HepG2 (cell line): ENCODE data around the gene ANKRD10. TPM values are rescaled to one million over a fixed set of nuclear protein-coding genes. Genes with fewer than 3 reads are reported as not detected.

Experiments used
- ATAC-seq: fragments of 200-7000 bp; cut with Tn5 transposase; 3 replicates; pipeline ENCODE4 v1.9.1; 2020; ENCODE audit warnings: mild to moderate bottlenecking, moderate library complexity
- BruUV-seq: library from RNA; stranded (reverse); fragments of 400-500 nt; replicated peaks from 2 replicates; lab custom pipeline; 2021; lab: Mats Ljungman, UMichigan
- CTCF ChIA-PET: fragments of 300-600 bp; formaldehyde crosslinking; extraction: SDS; loops from one replicate; lab custom pipeline; 2021; ENCODE audit warnings: low total read pairs, inconsistent platforms, low intra/inter-chr PET ratio; lab: Yijun Ruan, JAX
- POLR2A ChIA-PET: fragments of 350-600 bp; sonication (Branson Sonifier 250); formaldehyde crosslinking; loops from one replicate; lab custom pipeline; 2020; ENCODE audit warnings: antibody characterized with exemption, inconsistent platforms; lab: Yijun Ruan, JAX
- DNase-seq: peaks from one replicate; pipeline ENCODE4 v3.0.0-alpha.2; 2015; ENCODE audit warnings: low spot score
- FAIRE-seq: peaks from 3 replicates; lab custom pipeline; 2011; peaks lifted over from hg19 to GRCh38; lab: Jason Lieb, UNC
- H2AFZ ChIP-seq: one replicate; pipeline ENCODE4 v1.6.1; 2011; ENCODE audit warnings: low read length, inconsistent platforms
- H3K27ac ChIP-seq: fragments of 300-600 bp; 3 replicates; pipeline ENCODE4 v1.8.0; 2011; ENCODE audit warnings: mixed run types, mild to moderate bottlenecking, mixed read lengths, low read length, inconsistent platforms; ENCODE audit not compliant: insufficient read depth; ENCODE audit errors: extremely low read length
- H3K27me3 ChIP-seq, 2 experiments: fragments of 200-600 bp in 1 of 2; 2 replicates in 1 of 2; 3 replicates in 1 of 2; pipeline versions ENCODE4 v1.6.0 to v1.8.0; 2011; ENCODE audit warnings: low read length in 2 of 2, mild to moderate bottlenecking in 2 of 2, moderate library complexity in 2 of 2, inconsistent platforms in 1 of 2; ENCODE audit not compliant: insufficient read depth in 2 of 2, control insufficient read depth in 1 of 2
- H3K36me3 ChIP-seq, 2 experiments: fragments of 200-600 bp in 1 of 2; replicated peaks in 1 of 2; 2 replicates in 1 of 2; 3 replicates in 1 of 2; pipeline versions ENCODE4 v1.5.1 to v1.8.0; 2011; ENCODE audit warnings: low read length in 2 of 2, inconsistent platforms in 1 of 2; ENCODE audit not compliant: insufficient read depth in 2 of 2, control insufficient read depth in 1 of 2
- H3K4me1 ChIP-seq: 2 replicates; pipeline ENCODE4 v1.5.1; 2012; ENCODE audit warnings: low read length, inconsistent platforms; ENCODE audit not compliant: insufficient read depth
- H3K4me2 ChIP-seq: 2 replicates; pipeline ENCODE4 v1.6.0; 2011; ENCODE audit warnings: low read depth, low read length, inconsistent platforms
- H3K4me3 ChIP-seq, 3 experiments: fragments of 200-600 bp in 1 of 3; sonication (generic), shearing (Covaris generic) in 1 of 3; replicated peaks in 1 of 3; 2 replicates each; pipeline ENCODE4 v1.5.1; 2011 to 2016; ENCODE audit warnings: low read length in 3 of 3, inconsistent platforms in 2 of 3, low read depth in 2 of 3, mild to moderate bottlenecking in 2 of 3, control low read depth in 1 of 3, mixed read lengths in 1 of 3; ENCODE audit not compliant: insufficient read depth in 1 of 3
- H3K79me2 ChIP-seq: one replicate; pipeline ENCODE4 v1.6.1; 2011; ENCODE audit warnings: low read length, inconsistent platforms; ENCODE audit not compliant: insufficient read depth
- H3K9ac ChIP-seq: 2 replicates; pipeline ENCODE4 v1.6.0; 2011; ENCODE audit warnings: mild to moderate bottlenecking, low read depth, low read length, inconsistent platforms; ENCODE audit not compliant: insufficient read depth
- H3K9me3 ChIP-seq: 2 replicates; pipeline ENCODE4 v1.5.1; 2012; ENCODE audit warnings: mild to moderate bottlenecking, low read length
- H4K20me1 ChIP-seq: 2 replicates; pipeline ENCODE4 v1.6.0; 2011; ENCODE audit warnings: inconsistent platforms, mild to moderate bottlenecking, low read length, moderate library complexity; ENCODE audit not compliant: insufficient read depth
- ATAD3A ChIP-seq: sonication (generic); formaldehyde crosslinking; IDR thresholded peaks from 2 replicates; pipeline ENCODE4 v1.4.0; 2020; ENCODE audit warnings: missing genetic modification reagents
- BCLAF1 ChIP-seq: fragments of 450-650 bp; IDR thresholded peaks from 2 replicates; pipeline ENCODE4 v1.6.1; 2017; ENCODE audit warnings: mild to moderate bottlenecking
- MAZ ChIP-seq, 2 experiments: sonication (generic) in 1 of 2; formaldehyde crosslinking in 1 of 2; IDR thresholded peaks; 2 replicates each; pipeline versions ENCODE4 v1.5.0 to v1.6.1; 2012 to 2020; ENCODE audit warnings: low read depth in 2 of 2, mild to moderate bottlenecking in 2 of 2, borderline replicate concordance in 1 of 2, improper control_type of control experiment in 1 of 2, low read length in 1 of 2, missing genetic modification reagents in 1 of 2, moderate library complexity in 1 of 2
- NFKBIZ ChIP-seq: IDR thresholded peaks from 2 replicates; pipeline ENCODE4 v1.6.1; 2018; ENCODE audit warnings: missing genetic modification reagents, missing compliant biosample characterization
- RAD51 ChIP-seq: fragments of 450-650 bp; IDR thresholded peaks from 2 replicates; pipeline ENCODE4 v1.6.1; 2016; ENCODE audit warnings: borderline replicate concordance
- SNAI1 ChIP-seq: sonication (generic); formaldehyde crosslinking; IDR thresholded peaks from 2 replicates; pipeline ENCODE4 v1.5.0; 2020; ENCODE audit warnings: mild to moderate bottlenecking, missing genetic modification reagents, borderline replicate concordance
- TBX2 ChIP-seq: sonication (generic); formaldehyde crosslinking; IDR thresholded peaks from 2 replicates; pipeline ENCODE4 v1.5.0; 2020; ENCODE audit warnings: missing genetic modification reagents, mild to moderate bottlenecking, borderline replicate concordance
- TRIM24 ChIP-seq: sonication (generic); formaldehyde crosslinking; IDR thresholded peaks from 2 replicates; pipeline ENCODE4 v1.8.0; 2022; ENCODE audit warnings: mild to moderate bottlenecking, missing genetic modification reagents
- XRCC5 ChIP-seq: fragments of 200-400 bp; formaldehyde crosslinking; optimal IDR thresholded peaks from 2 replicates; pipeline ENCODE3; 2017; ENCODE audit warnings: mild to moderate bottlenecking, low read length
- ZBTB42 ChIP-seq: sonication (generic); formaldehyde crosslinking; IDR thresholded peaks from 2 replicates; pipeline ENCODE4 v1.5.0; 2020; ENCODE audit warnings: mild to moderate bottlenecking, missing genetic modification reagents
- ZBTB7A ChIP-seq: sonication (generic); formaldehyde crosslinking; IDR thresholded peaks from 2 replicates; pipeline ENCODE4 v1.8.0; 2022; ENCODE audit warnings: mild to moderate bottlenecking, missing genetic modification reagents
- ZEB1 ChIP-seq: IDR thresholded peaks from 2 replicates; pipeline ENCODE4 v1.6.1; 2012; ENCODE audit warnings: mild to moderate bottlenecking, low read depth, inconsistent platforms; ENCODE audit not compliant: insufficient replicate concordance
- ZNF225 ChIP-seq: sonication (generic); formaldehyde crosslinking; IDR thresholded peaks from 2 replicates; pipeline ENCODE4 v1.4.0; 2020; ENCODE audit warnings: mild to moderate bottlenecking, missing genetic modification reagents
- ZNF30 ChIP-seq: sonication (generic); formaldehyde crosslinking; IDR thresholded peaks from 2 replicates; pipeline ENCODE4 v1.5.0; 2020; ENCODE audit warnings: mild to moderate bottlenecking, missing genetic modification reagents
- ZNF431 ChIP-seq: sonication (generic); formaldehyde crosslinking; IDR thresholded peaks from 2 replicates; pipeline ENCODE4 v1.9.0; 2022; ENCODE audit warnings: missing genetic modification reagents, low read depth, mild to moderate bottlenecking, borderline replicate concordance
- ZNF563 ChIP-seq: sonication (generic); formaldehyde crosslinking; IDR thresholded peaks from 2 replicates; pipeline ENCODE4 v1.8.0; 2022; ENCODE audit warnings: mild to moderate bottlenecking, moderate library complexity, missing genetic modification reagents
- ZSCAN20 ChIP-seq: sonication (generic); formaldehyde crosslinking; IDR thresholded peaks from 2 replicates; pipeline ENCODE4 v1.4.0; 2020; ENCODE audit warnings: missing genetic modification reagents, mild to moderate bottlenecking, borderline replicate concordance
- WGBS: methylation state at CpG from one replicate; pipeline ENCODE4 v1.1.6; 2017; ENCODE audit warnings: low lambda C conversion rate; 5-methylcytosine and 5-hydroxymethylcytosine counted together
- in situ Hi-C: cut with HindIII; loops from 2 replicates; pipeline ENCODE4 v1.10.0; 2017; ENCODE audit warnings: low pct_unique_long_range_greater_than_20kb; ENCODE audit not compliant: extremely low pct_ligation_motif_present
- intact Hi-C: fragments of 100-400 bp; cut with micrococcal nuclease; formaldehyde crosslinking; loops from one replicate; pipeline ENCODE4 v1.10.0; 2022; ENCODE audit not compliant: unreplicated experiment
- polyA plus RNA-seq, 8 experiments: library from polyadenylated mRNA; depleted of rRNA in 3 of 8; stranded (reverse) in 7 of 8; unstranded in 1 of 8; fragments of >200 nt; fragmentation: Illumina TruSeq in 4 of 8; extraction: Trizol in 4 of 8; gene quantifications; 2 replicates each; pipeline versions ENCODE4 v1.2.1 to v1.2.3, GENCODE V29; 2011 to 2016; ENCODE audit warnings: low read depth in 4 of 8, missing spikeins in 1 of 8, mixed read lengths in 1 of 8; ENCODE audit not compliant: insufficient read depth in 1 of 8
- total RNA-seq, 5 experiments: library from RNA; depleted of rRNA; stranded (reverse); fragments of >200 nt; fragmentation: Illumina TruSeq; extraction: Trizol; gene quantifications; 2 replicates each; pipeline ENCODE4 v1.2.3, GENCODE V29; 2016; ENCODE audit warnings: low read depth in 1 of 5
- TF ChIP-seq, protein P1 (sequence below): fragments of 450-650 bp; IDR thresholded peaks from 2 replicates; pipeline ENCODE4 v1.6.1; 2016

Gene ANKRD10
- total and polyA plus RNA-seq, 2 of the 13 experiments (the other 11 are each of a cell fraction or from before 2014, with no cell fraction given): 108 to 115 TPM

GRCh38 chr13:110856942-110857835 lies 57.7 kb downstream of the ANKRD10 start:
- 5% methylated on average over 3 of the region's 3 CpGs for WGBS
- DNase-seq (no peak), FAIRE-seq (no peak), ATAC-seq (no peak)
- peaks cover 0 to 16% of the 10 kb centered on the region in 2 experiments; a peak in 1 of 5 replicates for H3K27me3 ChIP-seq
- H3K27ac ChIP-seq: no peak overlapping the region
- no peak overlapping the region for H3K4me2 ChIP-seq
- in situ Hi-C loops (no loop called here), intact Hi-C loops (no loop called here)
- no peak for TF ChIP-seq TBX2 (CRISPR knock-in tag)
- no peak for TF ChIP-seq BCLAF1
- no peak for TF ChIP-seq NFKBIZ (CRISPR knock-in tag)
- TF ChIP-seq, protein P1, sequence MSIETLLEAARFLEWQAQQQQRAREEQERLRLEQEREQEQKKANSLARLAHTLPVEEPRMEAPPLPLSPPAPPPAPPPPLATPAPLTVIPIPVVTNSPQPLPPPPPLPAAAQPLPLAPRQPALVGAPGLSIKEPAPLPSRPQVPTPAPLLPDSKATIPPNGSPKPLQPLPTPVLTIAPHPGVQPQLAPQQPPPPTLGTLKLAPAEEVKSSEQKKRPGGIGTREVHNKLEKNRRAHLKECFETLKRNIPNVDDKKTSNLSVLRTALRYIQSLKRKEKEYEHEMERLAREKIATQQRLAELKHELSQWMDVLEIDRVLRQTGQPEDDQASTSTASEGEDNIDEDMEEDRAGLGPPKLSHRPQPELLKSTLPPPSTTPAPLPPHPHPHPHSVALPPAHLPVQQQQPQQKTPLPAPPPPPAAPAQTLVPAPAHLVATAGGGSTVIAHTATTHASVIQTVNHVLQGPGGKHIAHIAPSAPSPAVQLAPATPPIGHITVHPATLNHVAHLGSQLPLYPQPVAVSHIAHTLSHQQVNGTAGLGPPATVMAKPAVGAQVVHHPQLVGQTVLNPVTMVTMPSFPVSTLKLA: peak; percentile 38; the same call in 1 of the 2 replicates
- TF ChIP-seq XRCC5: no peak
- no peak for TF ChIP-seq ZSCAN20
- no peak for TF ChIP-seq ZNF225
- no peak for TF ChIP-seq ZNF563 (CRISPR knock-in tag)
- no peak for TF ChIP-seq ZBTB42 (CRISPR knock-in tag)
- TF ChIP-seq TRIM24 (CRISPR knock-in tag): no peak
- TF ChIP-seq ZNF431: peak; percentile 45; the same call in 1 of the 2 replicates
- TF ChIP-seq ZEB1: no peak
- no peak for TF ChIP-seq ATAD3A (CRISPR knock-in tag)
- TF ChIP-seq RAD51: no peak
- no peak for TF ChIP-seq MAZ (IDR thresholded peaks at IDR 0.05; ENCODE audit: borderline replicate concordance, low read depth, low read length)
- no peak for TF ChIP-seq MAZ (CRISPR knock-in tag; IDR thresholded peaks at IDR 0.05; ENCODE audit: low read depth)
- TF ChIP-seq ZNF30 (CRISPR knock-in tag): no peak
- no peak for TF ChIP-seq ZBTB7A (CRISPR knock-in tag)
- TF ChIP-seq SNAI1 (CRISPR knock-in tag): no peak
- H3K9me3 ChIP-seq: no peaks in the 10 kb centered on the region; the same call in 1 of the 2 replicates
- H3K79me2 ChIP-seq: no peaks in the 10 kb centered on the region
- H3K9ac ChIP-seq: no peak overlapping the region
- H2AFZ ChIP-seq: no peak overlapping the region
- POLR2A ChIA-PET: no interaction called here
- H3K36me3 ChIP-seq: no peaks in the 10 kb centered on the region
- no peaks in the 10 kb centered on the region for H3K4me1 ChIP-seq
- no peak overlapping the region for H3K4me3 ChIP-seq
- H4K20me1 ChIP-seq: no peaks in the 10 kb centered on the region
- no TSS peak for BruUV-seq
- CTCF ChIA-PET: no interaction called here
